Fibroblast of skin of right quadriceps (primary cell): Measurements from ENCODE around the gene GLCE.

Source experiments
- DNase-seq: peaks from one replicate; pipeline ENCODE4 v3.0.0-alpha.2; 2013

GLCE gene

GRCh38 chr15:69209661-69210060 is 49.2 kb downstream of the GLCE start:
- DNase-seq, result no peak

- DNase-seq, result no peak
Observed at GRCh38 chr15:69210574-69210973, 50.1 kb downstream of the GLCE start.

- no peak for DNase-seq
Observed at GRCh38 chr15:69213786-69214185, 53.4 kb downstream of the GLCE start.

GRCh38 chr15:69215314-69216035 is 55.0 kb downstream of the GLCE start:
- DNase-seq, result no peak

- DNase-seq, result no peak
Observed at GRCh38 chr15:69217381-69217780, 56.9 kb downstream of the GLCE start.

GRCh38 chr15:69219690-69220089 is 59.3 kb downstream of the GLCE start:
- no peak for DNase-seq

GRCh38 chr15:69222002-69222474 is 61.6 kb downstream of the GLCE start:
- DNase-seq, result no peak

- DNase-seq, result no peak
Observed at GRCh38 chr15:69223083-69223813, 62.8 kb downstream of the GLCE start.

GRCh38 chr15:69224383-69224782 is 63.9 kb downstream of the GLCE start:
- no peak for DNase-seq

- peak; percentile 40 for DNase-seq
Observed at GRCh38 chr15:69225355-69226022, 65.1 kb downstream of the GLCE start.

GRCh38 chr15:69226023-69226355 is 65.6 kb downstream of the GLCE start:
- DNase-seq, result no peak

GRCh38 chr15:69232144-69232543 is 71.7 kb downstream of the GLCE start:
- peak; percentile 38 for DNase-seq

GRCh38 chr15:69232765-69233164 is 72.3 kb downstream of the GLCE start:
- no peak for DNase-seq

- DNase-seq, result no peak
Observed at GRCh38 chr15:69234676-69235075, 74.2 kb downstream of the GLCE start.

GRCh38 chr15:69236505-69236904 is 76.1 kb downstream of the GLCE start:
- DNase-seq, result no peak

GRCh38 chr15:69237718-69238117 is 77.3 kb downstream of the GLCE start:
- DNase-seq, result no peak

- no peak for DNase-seq
Observed at GRCh38 chr15:69244798-69245197, 84.4 kb downstream of the GLCE start.

- peak; percentile 87 for DNase-seq
Observed at GRCh38 chr15:69253156-69253555, 92.7 kb downstream of the GLCE start.

- peak; percentile 28 for DNase-seq
Observed at GRCh38 chr15:69265347-69265955, 105.0 kb downstream of the GLCE start.

GRCh38 chr15:69271217-69271616 is 110.8 kb downstream of the GLCE start:
- no peak for DNase-seq

GRCh38 chr15:69272139-69272538 is 111.7 kb downstream of the GLCE start:
- no peak for DNase-seq

GRCh38 chr15:69272891-69273290 is 112.5 kb downstream of the GLCE start:
- DNase-seq, result no peak

- DNase-seq, result no peak
Observed at GRCh38 chr15:69275074-69275670, 114.7 kb downstream of the GLCE start.
